GM10847 (cell line): ENCODE measurements around the gene STARD8.

Experiments
- POLR2A ChIP-seq: IDR thresholded peaks from 2 replicates; pipeline ENCODE4 v1.6.1; 2011; ENCODE audit not compliant: insufficient read length; ENCODE audit errors: extremely low read depth

Gene STARD8

GRCh38 chrX:68743754-68744153 is 96.3 kb downstream of the STARD8 start:
- no peak for TF ChIP-seq POLR2A

GRCh38 chrX:68746988-68747387 is 99.5 kb downstream of the STARD8 start:
- TF ChIP-seq POLR2A = no peak

- no peak for TF ChIP-seq POLR2A
These were observed 100.6 kb downstream of the STARD8 start for GRCh38 chrX:68748030-68748429.

- TF ChIP-seq POLR2A = no peak
These were observed 102.0 kb downstream of the STARD8 start for GRCh38 chrX:68749426-68749825.

GRCh38 chrX:68750316-68750715 is 102.8 kb downstream of the STARD8 start:
- TF ChIP-seq POLR2A = no peak

- TF ChIP-seq POLR2A = no peak
These were observed 103.9 kb downstream of the STARD8 start for GRCh38 chrX:68751372-68751771.

- no peak for TF ChIP-seq POLR2A
These were observed 105.8 kb downstream of the STARD8 start for GRCh38 chrX:68753218-68753617.

- no peak for TF ChIP-seq POLR2A
These were observed 106.9 kb downstream of the STARD8 start for GRCh38 chrX:68754406-68754805.

GRCh38 chrX:68755616-68756125 is 108.2 kb downstream of the STARD8 start:
- no peak for TF ChIP-seq POLR2A

GRCh38 chrX:68757331-68757730 is 109.9 kb downstream of the STARD8 start:
- no peak for TF ChIP-seq POLR2A

GRCh38 chrX:68757731-68758130 is 110.3 kb downstream of the STARD8 start:
- TF ChIP-seq POLR2A = no peak

- no peak for TF ChIP-seq POLR2A
These were observed 111.2 kb downstream of the STARD8 start for GRCh38 chrX:68758671-68759070.

- TF ChIP-seq POLR2A = no peak
These were observed 113.6 kb downstream of the STARD8 start for GRCh38 chrX:68761086-68761485.

GRCh38 chrX:68762766-68763165 is 115.3 kb downstream of the STARD8 start:
- TF ChIP-seq POLR2A = no peak

GRCh38 chrX:68763481-68763880 is 116.0 kb downstream of the STARD8 start:
- TF ChIP-seq POLR2A = no peak
